Measurements from ENCODE around the gene SSBP3.

DNA sequence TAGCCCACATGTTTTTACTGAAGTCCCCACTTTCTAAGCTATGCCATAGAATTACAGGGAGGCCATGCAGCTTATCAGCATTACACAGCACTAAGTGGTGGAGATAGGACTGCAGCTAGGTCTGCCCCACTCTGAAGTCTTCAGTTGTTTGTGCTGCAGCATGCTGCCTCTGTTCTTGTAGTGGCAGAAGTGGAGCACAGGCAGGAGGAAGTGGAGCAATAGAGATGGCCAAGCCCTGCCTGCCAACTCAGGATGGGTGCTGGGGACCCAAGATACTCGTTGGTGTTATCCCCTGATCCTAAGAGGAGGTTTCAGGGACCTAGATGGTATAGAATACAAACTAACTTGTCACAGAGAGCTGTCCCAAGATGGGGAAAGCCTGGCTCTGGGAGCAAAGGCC lies 193.3 kb downstream of the SSBP3 start:
- TF ChIP-seq POLR2A (IDR thresholded peaks at IDR 0.05): no peak
- TF ChIP-seq, protein P1, sequence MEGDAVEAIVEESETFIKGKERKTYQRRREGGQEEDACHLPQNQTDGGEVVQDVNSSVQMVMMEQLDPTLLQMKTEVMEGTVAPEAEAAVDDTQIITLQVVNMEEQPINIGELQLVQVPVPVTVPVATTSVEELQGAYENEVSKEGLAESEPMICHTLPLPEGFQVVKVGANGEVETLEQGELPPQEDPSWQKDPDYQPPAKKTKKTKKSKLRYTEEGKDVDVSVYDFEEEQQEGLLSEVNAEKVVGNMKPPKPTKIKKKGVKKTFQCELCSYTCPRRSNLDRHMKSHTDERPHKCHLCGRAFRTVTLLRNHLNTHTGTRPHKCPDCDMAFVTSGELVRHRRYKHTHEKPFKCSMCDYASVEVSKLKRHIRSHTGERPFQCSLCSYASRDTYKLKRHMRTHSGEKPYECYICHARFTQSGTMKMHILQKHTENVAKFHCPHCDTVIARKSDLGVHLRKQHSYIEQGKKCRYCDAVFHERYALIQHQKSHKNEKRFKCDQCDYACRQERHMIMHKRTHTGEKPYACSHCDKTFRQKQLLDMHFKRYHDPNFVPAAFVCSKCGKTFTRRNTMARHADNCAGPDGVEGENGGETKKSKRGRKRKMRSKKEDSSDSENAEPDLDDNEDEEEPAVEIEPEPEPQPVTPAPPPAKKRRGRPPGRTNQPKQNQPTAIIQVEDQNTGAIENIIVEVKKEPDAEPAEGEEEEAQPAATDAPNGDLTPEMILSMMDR (IDR thresholded peaks at IDR 0.05): no peak
